Measurements from ENCODE around the gene PNKP.

GRCh38 chr19:49823472-49823871, 43.9 kb downstream of the PNKP start:
- TF ChIP-seq CTCF (IDR thresholded peaks at IDR 0.05), result no peak
- TF ChIP-seq POLR2A (IDR thresholded peaks at IDR 0.05), result no peak

Data from esophagus squamous epithelium (tissue), 4 donors.